Esophagus mucosa (tissue), 1 donor: Measurements from ENCODE around the gene GNAS-AS1. TPM values are rescaled to one million over a fixed set of nuclear protein-coding genes. Genes with fewer than 3 reads are reported as not detected.

Source experiments
- ATAC-seq: fragments of 200-7000 bp; cut with Tn5 transposase; one replicate; pipeline ENCODE4 v1.9.1; 2020
- total RNA-seq: library from RNA; stranded (reverse); gene quantifications from one replicate; pipeline ENCODE4 v1.2.4, GENCODE V29; 2023
- donor health status: DM: yes; HTN: yes; CAD: no.

GNAS-AS1 gene
- total RNA-seq, 1 donor from 2014 or later = 0.64 TPM

DNA sequence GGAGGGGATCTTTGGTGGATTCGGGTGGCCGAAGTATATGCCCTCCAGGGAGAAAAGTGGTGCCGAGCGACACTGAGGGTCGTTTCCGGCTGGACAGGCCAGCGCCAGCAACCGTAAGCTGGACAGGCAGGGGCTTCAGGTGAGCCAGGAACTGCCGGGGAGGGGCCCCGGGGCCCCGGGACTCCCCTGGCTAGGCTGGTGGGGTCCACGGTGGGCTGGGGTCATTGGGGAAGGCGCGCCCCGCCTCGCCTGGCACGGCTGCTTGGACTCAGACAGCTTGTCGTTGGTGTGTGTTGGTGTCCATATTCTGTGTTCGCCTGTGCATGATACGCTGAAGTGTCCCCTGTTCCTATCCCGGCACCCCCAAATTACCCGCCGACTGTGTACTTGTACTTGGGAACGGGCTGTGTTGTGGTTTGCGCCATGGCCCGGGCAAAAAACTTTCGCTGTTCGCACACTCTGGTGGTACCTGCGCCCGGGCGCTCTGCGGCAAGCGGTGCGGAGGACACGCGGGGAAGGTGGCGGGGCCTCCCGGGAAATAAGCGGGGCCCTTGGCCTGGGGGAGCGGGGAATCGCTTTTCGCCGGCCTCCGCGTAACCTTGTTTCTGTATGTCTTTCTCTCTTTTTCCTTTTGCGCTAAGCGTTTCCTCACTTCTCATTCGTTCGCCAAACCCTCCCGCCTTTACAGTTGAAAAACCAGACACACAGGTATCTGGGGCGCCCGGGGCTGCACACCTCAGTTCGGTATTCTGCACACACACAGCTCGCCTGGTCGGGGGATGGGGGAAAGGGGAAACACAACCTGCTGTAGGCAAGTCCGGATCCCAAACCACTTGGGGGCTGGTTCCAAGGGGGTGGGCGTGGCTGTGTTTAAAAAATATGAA lies 5.0 kb upstream of the GNAS-AS1 start:
- peak; percentile 82 for ATAC-seq

DNA sequence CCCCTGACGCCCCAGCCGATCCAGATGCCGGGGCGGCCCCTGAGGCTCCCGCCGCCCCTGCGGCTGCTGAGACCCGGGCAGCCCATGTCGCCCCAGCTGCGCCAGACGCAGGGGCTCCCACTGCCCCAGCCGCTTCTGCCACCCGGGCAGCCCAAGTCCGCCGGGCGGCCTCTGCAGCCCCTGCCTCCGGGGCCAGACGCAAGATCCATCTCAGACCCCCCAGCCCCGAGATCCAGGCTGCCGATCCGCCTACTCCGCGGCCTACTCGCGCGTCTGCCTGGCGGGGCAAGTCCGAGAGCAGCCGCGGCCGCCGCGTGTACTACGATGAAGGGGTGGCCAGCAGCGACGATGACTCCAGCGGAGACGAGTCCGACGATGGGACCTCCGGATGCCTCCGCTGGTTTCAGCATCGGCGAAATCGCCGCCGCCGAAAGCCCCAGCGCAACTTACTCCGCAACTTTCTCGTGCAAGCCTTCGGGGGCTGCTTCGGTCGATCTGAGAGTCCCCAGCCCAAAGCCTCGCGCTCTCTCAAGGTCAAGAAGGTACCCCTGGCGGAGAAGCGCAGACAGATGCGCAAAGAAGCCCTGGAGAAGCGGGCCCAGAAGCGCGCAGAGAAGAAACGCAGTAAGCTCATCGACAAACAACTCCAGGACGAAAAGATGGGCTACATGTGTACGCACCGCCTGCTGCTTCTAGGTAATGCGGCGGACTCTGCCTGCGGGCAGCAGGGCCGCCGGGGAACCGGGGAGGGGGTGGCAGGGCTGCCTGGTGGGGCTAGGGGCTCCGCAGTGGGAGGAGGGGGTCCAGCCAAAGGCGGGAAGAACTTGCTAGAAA lies 4.2 kb upstream of the GNAS-AS1 start:
- no peak for ATAC-seq

DNA sequence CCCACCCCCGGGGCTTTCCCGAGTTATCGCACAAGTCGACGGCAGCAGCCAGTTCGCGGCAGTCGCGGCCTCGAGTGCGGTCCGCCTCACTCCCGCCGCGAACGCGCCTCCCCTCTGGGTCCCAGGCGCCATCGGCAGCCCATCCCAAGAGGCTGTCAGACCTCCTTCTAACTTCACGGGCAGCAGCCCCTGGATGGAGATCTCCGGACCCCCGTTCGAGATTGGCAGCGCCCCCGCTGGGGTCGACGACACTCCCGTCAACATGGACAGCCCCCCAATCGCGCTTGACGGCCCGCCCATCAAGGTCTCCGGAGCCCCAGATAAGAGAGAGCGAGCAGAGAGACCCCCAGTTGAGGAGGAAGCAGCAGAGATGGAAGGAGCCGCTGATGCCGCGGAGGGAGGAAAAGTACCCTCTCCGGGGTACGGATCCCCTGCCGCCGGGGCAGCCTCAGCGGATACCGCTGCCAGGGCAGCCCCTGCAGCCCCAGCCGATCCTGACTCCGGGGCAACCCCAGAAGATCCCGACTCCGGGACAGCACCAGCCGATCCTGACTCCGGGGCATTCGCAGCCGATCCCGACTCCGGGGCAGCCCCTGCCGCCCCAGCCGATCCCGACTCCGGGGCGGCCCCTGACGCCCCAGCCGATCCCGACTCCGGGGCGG lies 3.4 kb upstream of the GNAS-AS1 start:
- no peak for ATAC-seq

DNA sequence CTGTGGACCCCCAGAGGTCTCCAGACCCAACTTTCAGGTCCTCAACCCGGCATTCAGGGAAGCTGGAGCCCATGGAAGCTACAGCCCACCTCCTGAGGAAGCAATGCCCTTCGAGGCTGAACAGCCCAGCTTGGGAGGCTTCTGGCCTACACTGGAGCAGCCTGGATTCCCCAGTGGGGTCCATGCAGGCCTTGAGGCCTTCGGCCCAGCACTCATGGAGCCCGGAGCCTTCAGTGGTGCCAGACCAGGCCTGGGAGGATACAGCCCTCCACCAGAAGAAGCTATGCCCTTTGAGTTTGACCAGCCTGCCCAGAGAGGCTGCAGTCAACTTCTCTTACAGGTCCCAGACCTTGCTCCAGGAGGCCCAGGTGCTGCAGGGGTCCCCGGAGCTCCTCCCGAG lies 2.8 kb upstream of the GNAS-AS1 start:
- ATAC-seq = no peak

DNA sequence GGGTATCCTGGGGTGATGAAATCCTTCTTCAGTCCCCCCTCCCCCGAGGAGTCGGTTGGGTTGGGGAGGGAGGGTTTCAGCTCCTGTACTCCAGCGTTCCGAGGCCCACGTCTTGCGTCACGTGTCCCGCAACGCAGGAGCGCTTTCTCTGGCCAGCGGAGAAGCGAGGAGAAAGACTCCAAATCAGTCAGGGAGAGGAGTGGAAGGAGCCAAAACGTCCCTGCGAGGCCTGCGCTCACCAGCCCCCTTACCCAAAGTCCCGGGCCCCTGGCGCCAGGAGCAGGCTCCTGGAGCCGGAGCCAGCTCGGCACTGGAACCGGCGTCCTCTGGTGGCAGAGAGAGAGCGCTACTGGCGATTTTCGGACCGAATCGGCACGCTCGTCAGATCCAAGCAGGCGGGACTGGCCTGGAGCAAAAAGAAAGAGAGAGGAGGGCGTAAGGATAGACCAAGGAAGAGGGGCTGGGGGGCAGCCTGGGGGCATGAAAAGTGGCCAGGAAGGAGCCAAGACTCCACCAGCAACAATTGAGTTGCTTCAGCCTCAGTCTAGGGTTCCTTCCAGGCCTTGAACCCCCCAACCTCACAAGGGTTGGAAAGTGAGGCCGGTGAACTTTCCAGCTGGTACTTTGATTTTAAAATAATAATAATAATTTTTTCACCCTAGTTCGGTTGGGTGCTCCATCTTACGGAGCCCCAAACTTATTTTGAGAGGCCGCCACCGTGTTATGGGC lies 2.0 kb upstream of the GNAS-AS1 start, which contains the start of gene GNAS:
TSS of gene GNAS (plus strand) at position 174 of the 729 bp plus-strand sequence.
- peak; percentile 40 for ATAC-seq

DNA sequence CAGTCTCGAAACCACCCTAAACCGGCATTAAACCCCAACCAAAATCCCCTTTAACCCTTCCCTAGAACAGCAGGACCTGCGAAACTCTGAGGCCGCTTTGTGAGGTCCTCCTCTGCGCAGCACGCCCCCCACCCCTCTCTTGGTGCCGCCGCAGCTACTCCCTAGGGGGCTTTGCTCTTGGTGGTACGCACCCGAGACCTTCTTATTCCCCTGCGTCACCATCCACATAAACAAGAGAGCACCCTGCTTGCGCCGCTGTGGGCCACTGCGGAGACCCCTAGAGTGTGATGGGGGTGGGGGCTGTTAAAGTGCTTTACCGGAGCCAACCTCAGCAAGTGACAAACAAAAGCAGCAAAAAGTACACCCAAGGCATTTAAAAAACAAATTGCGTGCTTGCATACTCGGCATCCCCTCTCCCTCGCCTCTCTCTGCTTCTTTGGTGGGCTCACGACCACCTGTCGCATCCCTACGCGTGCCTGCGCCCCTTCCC lies 1.3 kb upstream of the GNAS-AS1 start:
- no peak for ATAC-seq

DNA sequence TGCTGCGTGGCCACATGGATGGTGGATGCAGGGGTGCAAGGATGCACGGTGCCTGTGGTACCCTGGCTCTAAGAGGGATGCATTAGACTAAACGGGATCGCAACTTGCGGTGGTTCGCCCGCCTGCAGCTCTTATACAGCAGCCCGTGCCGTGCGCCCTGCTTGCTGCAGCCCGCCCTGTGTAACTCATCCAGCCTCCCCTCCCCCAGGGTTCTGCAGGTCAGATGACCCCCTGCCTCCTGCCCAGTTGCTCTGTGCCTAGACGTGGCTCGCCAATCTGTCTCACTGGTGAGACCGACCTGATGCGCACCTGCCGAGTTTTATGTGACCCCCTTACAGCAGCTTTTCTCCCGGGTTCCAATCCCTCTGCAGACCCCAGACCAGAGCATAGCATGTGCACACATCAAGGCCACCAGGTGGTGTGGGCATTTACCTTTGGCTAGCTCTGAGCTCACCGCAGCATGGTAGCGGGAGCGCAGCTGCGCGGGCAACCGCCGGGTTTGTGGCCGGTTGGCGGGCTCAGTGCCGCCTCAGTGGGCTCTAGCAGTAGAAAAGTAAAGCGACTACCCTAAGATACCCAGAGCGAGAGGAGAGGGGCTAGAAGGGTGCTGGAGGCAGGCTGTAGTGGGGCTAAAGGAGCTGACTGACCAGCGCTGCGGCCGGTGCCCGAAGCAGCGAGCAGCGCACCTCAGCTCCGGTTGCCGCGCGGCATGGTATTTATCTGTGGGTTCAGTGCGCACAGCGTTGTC lies 693 bp upstream of the GNAS-AS1 start:
- ATAC-seq = no peak

DNA sequence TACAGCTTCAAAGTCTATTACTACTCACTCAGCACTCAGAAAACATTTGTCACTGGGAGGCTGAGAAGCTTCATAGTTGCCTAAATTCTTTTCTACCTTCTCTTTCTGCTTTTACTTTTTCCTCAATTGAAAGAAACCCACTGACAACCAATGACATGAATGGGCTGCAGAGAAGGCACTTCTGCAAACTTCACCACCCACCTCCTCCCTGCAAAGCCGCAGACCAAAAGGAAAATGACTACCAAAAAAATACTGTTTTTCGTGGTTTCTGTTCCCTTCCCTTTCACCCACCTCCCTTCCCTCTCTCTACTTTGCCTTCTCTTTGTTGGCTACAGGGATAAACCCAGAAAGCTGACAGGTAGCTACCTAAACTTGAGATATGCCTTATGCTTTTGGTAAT lies 3.2 kb downstream of the GNAS-AS1 start:
- ATAC-seq = no peak

DNA sequence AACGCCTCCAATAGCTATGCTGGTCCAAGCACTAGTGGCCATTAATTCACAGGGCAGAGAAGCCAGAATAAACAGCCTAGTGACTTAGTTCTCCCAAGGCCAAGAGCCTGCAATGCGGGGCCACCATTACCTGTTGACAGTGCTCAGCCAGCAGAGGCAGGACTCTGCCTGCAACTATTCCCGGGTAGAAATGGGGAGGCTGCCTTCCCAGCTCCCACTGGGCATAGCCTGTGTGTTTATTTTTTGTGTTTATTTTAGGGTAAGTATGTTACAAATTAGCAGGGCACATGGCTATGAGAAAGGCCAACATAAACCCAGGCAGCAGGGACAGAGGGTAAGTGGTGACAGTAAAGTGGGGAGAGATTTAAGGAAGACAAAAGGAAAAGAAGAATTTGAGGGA lies 5.0 kb downstream of the GNAS-AS1 start:
- ATAC-seq = no peak

DNA sequence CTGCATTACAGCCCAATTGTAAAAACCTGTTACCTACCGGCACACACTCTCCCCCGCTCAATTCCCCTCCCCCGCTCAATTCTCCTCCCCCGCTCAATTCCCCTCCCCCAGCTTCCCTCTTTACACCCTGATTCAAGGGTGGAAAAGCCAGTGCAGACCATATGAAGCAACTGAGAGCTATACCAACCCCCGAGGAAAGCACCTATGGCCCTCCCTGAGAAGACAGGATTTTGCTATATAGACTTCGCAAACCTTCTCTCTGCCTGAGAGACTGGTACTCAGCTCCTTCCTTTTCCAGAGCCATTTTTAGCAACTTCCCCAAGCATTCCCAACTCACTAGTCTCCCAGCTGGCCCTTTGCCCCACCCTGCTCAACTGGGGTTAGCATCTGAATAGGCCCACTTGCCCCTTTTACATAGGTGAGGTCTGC lies 7.6 kb downstream of the GNAS-AS1 start:
- no peak for ATAC-seq

DNA sequence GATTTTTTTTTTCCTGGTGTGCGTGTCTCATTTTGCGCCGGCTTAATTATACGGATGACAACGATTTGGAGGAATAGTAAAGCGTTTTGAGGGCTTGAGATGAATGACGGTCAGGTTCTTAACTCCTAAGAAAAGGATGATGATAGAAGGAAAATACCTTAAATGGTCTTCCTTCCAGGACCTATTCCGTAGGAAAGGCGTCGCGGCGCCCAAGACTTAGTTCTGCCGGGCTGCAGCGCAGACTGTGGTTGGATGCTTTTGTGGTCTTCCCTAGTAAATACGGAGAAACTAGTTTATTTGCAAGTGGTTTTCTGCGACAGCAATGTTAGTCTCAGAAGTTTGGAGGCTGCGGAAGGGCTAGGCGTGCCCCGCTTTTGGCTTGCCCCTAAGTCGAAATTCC lies 8.4 kb downstream of the GNAS-AS1 start:
- ATAC-seq = no peak

DNA sequence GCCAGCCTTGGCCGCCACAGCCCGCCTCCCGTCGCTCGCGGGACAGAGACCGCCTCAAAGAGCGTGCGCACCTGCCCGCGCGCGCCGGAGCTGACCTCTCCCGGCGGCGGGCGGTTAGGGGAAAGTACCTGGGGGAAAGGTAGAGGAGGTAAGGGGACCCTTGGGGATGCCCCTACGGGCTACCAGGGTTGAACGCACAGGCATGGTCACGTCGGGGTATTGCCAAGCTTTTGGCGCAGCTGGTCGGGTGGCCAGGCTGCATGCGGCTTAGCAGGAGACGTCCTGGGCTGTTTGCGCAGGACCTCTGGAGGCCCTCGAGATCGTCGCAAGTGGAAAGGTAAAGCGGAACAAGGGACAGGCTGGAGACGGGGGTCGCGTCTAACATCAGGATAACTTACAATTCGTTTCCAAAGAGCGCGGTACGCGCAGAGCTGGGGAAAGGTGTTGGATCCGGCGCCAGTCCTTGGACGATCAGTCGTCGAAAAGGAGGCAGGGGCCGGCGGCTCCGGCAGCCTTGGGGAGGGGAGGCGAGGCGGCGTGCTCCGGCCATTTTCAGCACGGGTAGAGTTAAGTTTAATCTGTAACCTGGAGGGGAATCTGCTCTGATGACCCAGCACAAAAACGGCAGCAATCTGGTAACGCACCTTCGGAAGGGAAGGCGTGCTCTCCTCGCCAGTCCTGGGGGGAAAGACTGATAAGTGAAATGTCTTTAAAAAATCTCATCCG lies 9.0 kb downstream of the GNAS-AS1 start:
- ATAC-seq = no peak

DNA sequence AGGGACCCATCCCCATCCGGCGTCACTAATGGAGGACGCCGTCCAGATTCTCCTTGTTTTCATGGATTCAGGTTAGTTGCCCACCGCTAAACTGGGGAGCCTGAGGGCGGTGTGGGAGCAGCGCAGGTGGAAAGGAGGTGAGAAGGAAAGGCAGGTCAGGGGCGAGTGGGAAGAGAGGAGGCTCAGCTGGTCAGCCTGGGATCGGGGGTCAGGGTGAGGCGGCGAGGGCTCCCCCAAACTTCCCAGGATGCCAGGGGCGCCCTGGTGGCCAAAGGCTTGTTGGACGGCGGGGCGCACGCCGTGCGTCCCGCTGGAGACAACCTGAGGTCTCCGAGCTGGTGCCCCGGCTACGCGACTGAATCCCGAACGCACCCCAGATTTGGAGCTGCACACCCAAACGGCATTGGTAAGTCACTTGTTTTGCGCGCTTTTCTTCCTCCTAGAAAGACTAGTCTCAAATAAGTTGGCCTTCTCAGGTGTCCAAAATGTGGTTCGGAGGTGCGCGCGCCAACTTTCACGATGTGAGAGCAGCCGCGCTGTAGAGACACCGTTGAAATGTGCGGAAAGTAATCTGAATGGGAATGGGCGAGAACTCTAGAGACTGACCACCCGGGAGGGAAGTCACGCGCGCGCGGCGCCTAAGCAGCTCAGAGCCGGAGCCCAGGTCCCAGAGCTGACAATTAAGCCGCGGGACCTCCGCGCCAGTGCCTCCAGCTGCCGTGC lies 9.7 kb downstream of the GNAS-AS1 start:
- ATAC-seq = no peak

DNA sequence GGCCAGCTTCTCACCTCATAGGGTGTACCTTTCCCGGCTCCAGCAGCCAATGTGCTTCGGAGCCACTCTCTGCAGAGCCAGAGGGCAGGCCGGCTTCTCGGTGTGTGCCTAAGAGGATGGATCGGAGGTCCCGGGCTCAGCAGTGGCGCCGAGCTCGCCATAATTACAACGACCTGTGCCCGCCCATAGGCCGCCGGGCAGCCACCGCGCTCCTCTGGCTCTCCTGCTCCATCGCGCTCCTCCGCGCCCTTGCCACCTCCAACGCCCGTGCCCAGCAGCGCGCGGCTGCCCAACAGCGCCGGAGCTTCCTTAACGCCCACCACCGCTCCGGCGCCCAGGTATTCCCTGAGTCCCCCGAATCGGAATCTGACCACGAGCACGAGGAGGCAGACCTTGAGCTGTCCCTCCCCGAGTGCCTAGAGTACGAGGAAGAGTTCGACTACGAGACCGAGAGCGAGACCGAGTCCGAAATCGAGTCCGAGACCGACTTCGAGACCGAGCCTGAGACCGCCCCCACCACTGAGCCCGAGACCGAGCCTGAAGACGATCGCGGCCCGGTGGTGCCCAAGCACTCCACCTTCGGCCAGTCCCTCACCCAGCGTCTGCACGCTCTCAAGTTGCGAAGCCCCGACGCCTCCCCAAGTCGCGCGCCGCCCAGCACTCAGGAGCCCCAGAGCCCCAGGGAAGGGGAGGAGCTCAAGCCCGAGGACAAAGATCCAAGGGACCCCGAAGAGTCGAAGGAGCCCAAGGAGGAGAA lies 10.5 kb downstream of the GNAS-AS1 start:
- no peak for ATAC-seq

DNA sequence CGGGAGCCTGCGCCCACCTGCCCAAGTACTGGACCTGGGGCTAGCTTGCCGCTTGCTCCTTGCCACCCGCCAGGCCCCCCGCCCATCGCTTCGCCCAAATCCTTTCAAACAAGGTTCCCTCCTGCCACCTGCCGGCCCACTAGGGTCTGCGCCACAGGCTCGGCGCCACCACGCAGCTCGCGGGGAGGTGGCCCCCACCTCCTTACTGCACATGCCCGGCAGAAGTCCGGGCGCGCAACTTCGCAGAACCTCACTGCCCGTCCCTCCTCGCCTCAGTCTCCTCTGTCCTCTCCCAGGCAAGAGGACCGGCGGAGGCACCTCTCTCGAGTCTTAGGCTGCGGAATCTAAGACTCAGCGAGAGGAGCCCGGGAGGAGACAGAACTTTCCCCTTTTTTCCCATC lies 11.2 kb downstream of the GNAS-AS1 start:
- peak; percentile 38 for ATAC-seq

DNA sequence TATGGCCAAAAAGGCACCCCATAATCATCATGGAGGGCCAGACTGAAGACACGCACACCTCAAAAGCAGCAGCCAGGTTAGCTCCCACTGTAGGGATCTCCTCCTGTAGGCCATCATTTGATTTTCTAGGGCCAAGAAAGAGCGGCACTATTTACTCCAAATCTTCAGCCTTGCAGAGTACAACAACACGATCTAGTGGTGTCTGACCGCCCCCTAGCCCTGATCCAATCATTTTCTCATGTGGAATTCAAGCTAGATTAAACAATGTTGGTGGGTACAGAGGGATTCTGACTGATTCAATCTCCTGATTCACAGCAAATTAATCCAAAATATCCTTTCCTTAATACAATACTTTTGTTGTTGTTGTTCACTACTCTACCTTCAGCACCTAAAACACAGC lies 12.5 kb downstream of the GNAS-AS1 start:
- no peak for ATAC-seq

DNA sequence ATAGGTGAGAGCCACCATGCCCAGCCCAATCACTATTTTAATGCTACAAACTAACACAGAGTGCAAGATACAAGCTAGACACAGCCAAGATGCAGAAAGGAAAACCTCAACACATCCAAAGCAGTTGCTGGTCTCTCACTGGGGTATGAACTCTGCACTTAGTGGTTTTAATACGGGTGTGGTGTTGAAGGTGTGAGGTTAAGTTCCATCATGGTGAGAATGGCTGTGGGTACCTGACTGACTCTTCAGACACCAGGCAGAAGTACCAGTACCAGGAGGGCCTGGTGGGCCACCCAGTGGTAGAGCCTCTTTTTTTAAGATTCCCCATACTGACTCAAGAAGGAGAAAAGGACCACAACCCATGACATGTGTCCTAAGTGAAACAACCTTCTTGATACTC lies 13.0 kb downstream of the GNAS-AS1 start:
- no peak for ATAC-seq

DNA sequence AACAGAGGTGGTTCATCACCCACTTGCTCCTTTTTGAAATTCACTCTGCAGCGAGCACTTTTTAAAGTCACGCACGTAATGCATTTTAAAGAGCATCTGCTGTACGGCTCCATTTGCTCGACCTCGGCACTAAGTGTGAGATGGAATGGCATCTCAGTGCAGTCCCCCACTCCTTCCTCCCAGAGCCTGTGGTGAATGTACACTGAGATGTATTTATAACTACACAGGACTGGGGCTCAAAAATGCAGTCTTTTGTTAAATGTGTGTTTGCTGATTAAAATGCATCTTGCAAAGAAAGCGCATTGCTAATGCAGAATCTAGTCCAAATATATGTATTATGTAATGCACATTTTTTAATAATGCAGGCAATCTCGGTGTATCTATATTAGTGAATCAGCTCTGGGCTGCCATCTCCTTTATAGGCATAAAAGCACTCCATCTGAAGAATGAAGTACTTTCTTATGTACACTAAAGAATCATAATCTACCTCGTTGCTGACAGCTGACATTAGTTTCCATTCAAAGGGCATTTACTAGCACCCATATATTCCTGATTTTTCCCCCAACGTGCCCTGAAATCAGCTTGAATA lies 14.0 kb downstream of the GNAS-AS1 start:
- no peak for ATAC-seq

DNA sequence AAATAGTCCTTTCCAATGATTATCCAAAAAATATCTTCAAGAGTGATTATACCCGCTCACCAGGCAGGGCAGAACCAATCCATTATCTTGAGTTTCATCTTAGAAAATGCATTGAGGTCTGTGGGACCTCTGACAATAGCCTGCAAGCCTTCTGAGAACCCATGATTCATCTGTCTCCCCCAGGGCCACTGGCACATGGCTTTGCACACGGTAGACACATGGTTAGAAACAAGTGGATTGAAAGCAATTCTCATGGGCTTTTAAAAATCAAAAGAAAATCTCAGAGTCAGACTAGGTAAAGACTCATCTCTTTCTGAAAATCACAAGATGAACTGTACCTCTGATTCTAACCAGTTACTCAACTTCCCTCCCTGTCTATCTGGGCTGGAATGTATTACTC lies 15.5 kb downstream of the GNAS-AS1 start:
- ATAC-seq = no peak
